Panc1 (cell line): ENCODE results near the gene UBE2E1. TPM values are rescaled to one million over a fixed set of nuclear protein-coding genes. Genes with fewer than 3 reads are reported as not detected.

Experiments
- ATAC-seq: fragments of 200-7000 bp; cut with Tn5 transposase; 2 replicates; pipeline ENCODE4 v1.9.1; 2020; ENCODE audit warnings: mild to moderate bottlenecking, moderate library complexity
- BruUV-seq: library from RNA; stranded (reverse); fragments of 400-500 nt; replicated peaks from 2 replicates; lab custom pipeline; 2021; lab: Mats Ljungman, UMichigan
- CTCF ChIA-PET: fragments of 300-600 bp; sonication (Branson Sonifier 250); formaldehyde crosslinking; loops from one replicate; lab custom pipeline; 2022; ENCODE audit warnings: antibody characterized with exemption; lab: Charles Lee
- POLR2A ChIA-PET: fragments of 300-600 bp; sonication (Branson Sonifier 250); formaldehyde crosslinking; loops from one replicate; lab custom pipeline; 2022; ENCODE audit warnings: antibody characterized with exemption; lab: Charles Lee
- DNase-seq: peaks from one replicate; pipeline ENCODE4 v3.0.0-alpha.2; 2010; ENCODE audit warnings: low read depth, low spot score
- H3K27ac ChIP-seq: 2 replicates; pipeline ENCODE4 v1.5.1; 2011; ENCODE audit warnings: mild to moderate bottlenecking, low read length, inconsistent platforms
- H3K27me3 ChIP-seq: fragments of 200-500 bp; sonication (Bioruptor generic); 2 replicates; pipeline ENCODE4 v1.6.0; 2014; ENCODE audit warnings: low read length, inconsistent platforms; ENCODE audit not compliant: control insufficient read depth, insufficient read depth
- H3K36me3 ChIP-seq: fragments of 200-500 bp; sonication (Bioruptor generic); 2 replicates; pipeline ENCODE4 v1.5.1; 2014; ENCODE audit warnings: inconsistent platforms, mild to moderate bottlenecking, low read length, moderate library complexity; ENCODE audit not compliant: control insufficient read depth, insufficient read depth
- H3K4me1 ChIP-seq: 2 replicates; pipeline ENCODE4 v1.5.1; 2011; ENCODE audit warnings: inconsistent platforms, mild to moderate bottlenecking, low read length, moderate library complexity; ENCODE audit not compliant: control insufficient read depth, insufficient read depth
- H3K4me3 ChIP-seq, 2 experiments: 2 replicates each; pipeline ENCODE4 v1.5.1; 2011 to 2012; ENCODE audit warnings: low read depth in 2 of 2, low read length in 2 of 2, mild to moderate bottlenecking in 2 of 2, inconsistent platforms in 1 of 2, moderate library complexity in 1 of 2
- H3K9me3 ChIP-seq: fragments of 200-500 bp; sonication (Bioruptor generic); 2 replicates; pipeline ENCODE4 v1.5.1; 2014; ENCODE audit warnings: low read depth, mild to moderate bottlenecking, inconsistent platforms, low read length, moderate library complexity; ENCODE audit not compliant: control insufficient read depth, insufficient read depth
- CTCF ChIP-seq: fragments of 450-650 bp; IDR thresholded peaks from 2 replicates; pipeline ENCODE4 v1.5.1; 2017; ENCODE audit warnings: mild to moderate bottlenecking
- POLR2AphosphoS5 ChIP-seq: IDR thresholded peaks from 2 replicates; pipeline ENCODE4 v1.6.1; 2012; ENCODE audit warnings: mild to moderate bottlenecking, low read depth, low read length, moderate library complexity
- REST ChIP-seq, 2 experiments: IDR thresholded peaks; 2 replicates each; pipeline ENCODE4 v1.6.1; 2011 to 2012; ENCODE audit warnings: low read depth in 2 of 2, control low read depth in 1 of 2, low read length in 1 of 2, mild to moderate bottlenecking in 1 of 2, moderate library complexity in 1 of 2; ENCODE audit not compliant: insufficient read depth in 1 of 2
- SIN3A ChIP-seq: IDR thresholded peaks from 2 replicates; pipeline ENCODE4 v1.6.1; 2012; ENCODE audit warnings: low read depth, mild to moderate bottlenecking, low read length, moderate library complexity, borderline replicate concordance; ENCODE audit not compliant: insufficient read depth
- TCF7L2 ChIP-seq: IDR thresholded peaks from 2 replicates; pipeline ENCODE4 v1.6.1; 2011; ENCODE audit warnings: mild to moderate bottlenecking, low read depth, low read length, inconsistent platforms
- in situ Hi-C: cut with HindIII; loops from 2 replicates; pipeline ENCODE4 v1.10.0; 2016; ENCODE audit warnings: low sequenced_read_pairs, low pct_unique_long_range_greater_than_20kb
- intact Hi-C: fragments of 100-400 bp; cut with micrococcal nuclease; formaldehyde crosslinking; loops from one replicate; pipeline ENCODE4 v1.10.0; 2022; ENCODE audit not compliant: unreplicated experiment
- total RNA-seq: library from RNA; stranded (reverse); gene quantifications from one replicate; pipeline ENCODE4 v1.2.1, GENCODE V29; 2021; ENCODE audit not compliant: unreplicated experiment

The UBE2E1 gene
- total RNA-seq, 1 experiment from 2014 or later = 127 TPM

GRCh38 chr3:23882487-23882918 is 76.7 kb downstream of the UBE2E1 start:
- BruUV-seq = no TSS peak
- ChIA-PET POLR2A (no interaction called here), CTCF (no interaction called here)
- intact Hi-C loops (no loop called here), in situ Hi-C loops (no loop called here)
- DNase-seq = no peak
- Histone ChIP-seq H3K27me3 (no peaks in the 10 kb centered on the region), H3K27ac (no peak overlapping the region), H3K9me3 (no peaks in the 10 kb centered on the region), H3K4me3 (no peak overlapping the region), H3K36me3 (no peaks in the 10 kb centered on the region), H3K4me1 (peaks cover 11% of the 10 kb centered on the region)
- no peak for ATAC-seq
- no peak for TF ChIP-seq TCF7L2
- no peak for TF ChIP-seq CTCF
- no peak for TF ChIP-seq SIN3A
- TF ChIP-seq REST (IDR thresholded peaks at IDR 0.05; ENCODE audit: insufficient read depth in 1 of 2, low read depth in 2 of 2, low read length in 1 of 2) = no peak
- no peak for TF ChIP-seq POLR2AphosphoS5

- ATAC-seq = peak; percentile 52; the same call in 1 of the 2 replicates
- intact Hi-C loops = no loop called here
- no peak for DNase-seq
- TF ChIP-seq SIN3A (no peak), REST (IDR thresholded peaks at IDR 0.05; ENCODE audit: insufficient read depth in 1 of 2, low read depth in 2 of 2, low read length in 1 of 2) (no peak), TCF7L2 (no peak), CTCF (peak; percentile 37), POLR2AphosphoS5 (no peak)
- Histone ChIP-seq H3K4me1 (peaks cover 11% of the 10 kb centered on the region), H3K27me3 (no peaks in the 10 kb centered on the region), H3K27ac (no peak overlapping the region), H3K4me3 (no peak overlapping the region), H3K9me3 (no peaks in the 10 kb centered on the region), H3K36me3 (no peaks in the 10 kb centered on the region)
- BruUV-seq = no TSS peak
- in situ Hi-C loops = no loop called here
- ChIA-PET POLR2A (no interaction called here), CTCF (no interaction called here)
Measured at GRCh38 chr3:23884481-23884880, 78.7 kb downstream of the UBE2E1 start.
